ENCODE data around the gene RFTN1. TPM values are rescaled to one million over a fixed set of nuclear protein-coding genes. Genes with fewer than 3 reads are reported as not detected.
A peak's percentile ranks its signal among the peaks of the same experiment; 100 is the strongest.

The RFTN1 gene
- total and polyA plus RNA-seq, 10 of the 15 experiments (the other 5 are each of a cell fraction or from before 2014, with no cell fraction given) = 20.6 to 213 (median 147) TPM

- Histone ChIP-seq H3K36me3 (ENCODE audit: control insufficient read depth in 2 of 2, insufficient read depth in 2 of 2, low read length in 1 of 2) (peaks cover 19 to 40% of the 10 kb centered on the region in 2 experiments), H2AFZ (ENCODE audit: control insufficient read depth, low read depth, low read length) (no peak overlapping the region), H4K20me1 (ENCODE audit: control insufficient read depth, insufficient read depth) (no peaks in the 10 kb centered on the region), H3K27ac (ENCODE audit: control insufficient read depth, insufficient read depth) (no peak overlapping the region), H3K4me1 (ENCODE audit: control insufficient read depth, insufficient read depth, low read length) (peaks cover 24% of the 10 kb centered on the region), H3K9ac (ENCODE audit: control insufficient read depth, insufficient read depth, low read length) (no peak overlapping the region), H3K27me3 (replicated peaks in 1 of 2; ENCODE audit: control insufficient read depth in 2 of 2, insufficient read depth in 2 of 2, low read length in 1 of 2) (no peaks in the 10 kb centered on the region), H3K4me3 (no peak overlapping the region), H3K9me3 (replicated peaks; ENCODE audit: control insufficient read depth, insufficient read depth, low read length) (no peaks in the 10 kb centered on the region), H3K79me2 (ENCODE audit: control insufficient read depth, insufficient read depth, low read length) (no peaks in the 10 kb centered on the region), H3K4me2 (ENCODE audit: control insufficient read depth, insufficient read depth) (no peak overlapping the region)
- intact Hi-C loops (cut with micrococcal nuclease; ENCODE audit: unreplicated experiment) = no loop called here
- ATAC-seq = no peak
- TF ChIP-seq BHLHE40 (IDR thresholded peaks at IDR 0.05; ENCODE audit: borderline replicate concordance in 1 of 2, low read depth in 2 of 2, low read length in 1 of 2) (no peak), POLR2AphosphoS5 (IDR thresholded peaks at IDR 0.05; ENCODE audit: low read length) (peak; percentile 71), NFIC (IDR thresholded peaks at IDR 0.05; ENCODE audit: low read depth, low read length) (peak; percentile 18; the same call in 1 of the 2 replicates), ESRRA (IDR thresholded peaks at IDR 0.05; ENCODE audit: low read length) (no peak), MTA3 (IDR thresholded peaks at IDR 0.05; ENCODE audit: borderline replicate concordance, low read length) (0 out of 2 replicates have a peak, but pooled peaks have one; percentile 41), BCL3 (IDR thresholded peaks at IDR 0.05; ENCODE audit: borderline replicate concordance, insufficient read depth, low read depth, low read length, poor library complexity, severe bottlenecking) (peak; percentile 12)
- RAD21 ChIA-PET (ENCODE audit: unreplicated experiment) = interaction anchor here (1.4 to 1.6 kb wide), 2 partner anchors 23 to 236 kb away, joined by 3 read pairs; no protein-coding TSS in a partner anchor
- 70% methylated on average over 5 of the region's 5 CpGs for WGBS (ENCODE audit: insufficient coverage, insufficient replicate concordance, low lambda C conversion rate, missing lambda C conversion rate)
- SMC1A ChIA-PET (ENCODE audit: uncharacterized antibody, unreplicated experiment) = interaction anchor here (0.5 to 4.0 kb wide), 11 partner anchors 10 to 139 kb away, joined by 3 to 20 read pairs (median 3); no protein-coding TSS in a partner anchor
- in situ Hi-C loops (cut with MboI) = no loop called here
- CTCF ChIA-PET = interaction anchor here (0.7 to 1.4 kb wide), 8 partner anchors 10 to 1206 kb away, joined by 3 to 8 read pairs (median 4); no protein-coding TSS in a partner anchor
- POLR2A ChIA-PET = interaction anchor here (0.6 to 1.3 kb wide), 4 partner anchors 9 to 46 kb away, joined by 3 read pairs; no protein-coding TSS in a partner anchor
- no peak for DNase-seq (ENCODE audit: low read depth, low spot score)
- BruUV-seq (replicated peaks) = no TSS peak
- FAIRE-seq = no peak
Observed at GRCh38 chr3:16313886-16314645, 199.4 kb downstream of the RFTN1 start.
